Spinal cord (tissue), 10 donors: ENCODE results near the gene SLC28A1. TPM values are rescaled to one million over a fixed set of nuclear protein-coding genes. Genes with fewer than 3 reads are reported as not detected.
A peak's percentile ranks its signal among the peaks of the same experiment; 100 is the strongest.

Experiments used
- DNase-seq, 6 donors: peaks; one replicate each; pipeline versions ENCODE4 v3.0.0 to v3.0.0-alpha.2; 2013 to 2015; ENCODE audit warnings: low spot score in 6 of 6, low read depth in 4 of 6
- H3K27ac ChIP-seq: one replicate; pipeline ENCODE4 v1.5.1; 2013; ENCODE audit warnings: low read depth, low read length, control low read depth
- H3K27me3 ChIP-seq: one replicate; pipeline ENCODE4 v1.6.1; 2013; ENCODE audit warnings: low read length; ENCODE audit not compliant: control insufficient read depth, insufficient read depth
- H3K36me3 ChIP-seq: one replicate; pipeline ENCODE4 v1.6.1; 2013; ENCODE audit warnings: low read length; ENCODE audit not compliant: control insufficient read depth, insufficient read depth
- H3K4me1 ChIP-seq: one replicate; pipeline ENCODE4 v1.6.1; 2013; ENCODE audit warnings: low read length; ENCODE audit not compliant: control insufficient read depth, insufficient read depth
- H3K4me3 ChIP-seq: one replicate; pipeline ENCODE4 v1.5.1; 2013; ENCODE audit warnings: low read depth, low read length, control low read depth
- H3K9me3 ChIP-seq: one replicate; pipeline ENCODE4 v1.6.1; 2013; ENCODE audit warnings: low read length; ENCODE audit not compliant: control insufficient read depth, insufficient read depth
- WGBS: methylation state at CpG from one replicate; pipeline ENCODE4 v1.1.5; 2013; ENCODE audit warnings: missing lambda C conversion rate; ENCODE audit not compliant: insufficient coverage; 5-methylcytosine and 5-hydroxymethylcytosine counted together
- polyA plus RNA-seq, 2 donors: library from polyadenylated mRNA; unstranded; fragments of 120-200 nt; gene quantifications; one replicate each; pipeline ENCODE4 v1.2.1, GENCODE V29; 2013; ENCODE audit not compliant: insufficient read length in 2 of 2
- total RNA-seq, 2 donors: library from RNA; depleted of rRNA in 1 of 2; stranded (reverse); fragments of 120-200 nt in 1 of 2; fragments of >200 nt in 1 of 2; gene quantifications; one replicate each; pipeline versions ENCODE4 v1.2.3 to v1.2.4, GENCODE V29; 2013 to 2014
- donor health status: healthy.

The SLC28A1 gene
- total and polyA plus RNA-seq, 4 donors, result 0.13 to 0.22 (median 0.20) TPM

DNA sequence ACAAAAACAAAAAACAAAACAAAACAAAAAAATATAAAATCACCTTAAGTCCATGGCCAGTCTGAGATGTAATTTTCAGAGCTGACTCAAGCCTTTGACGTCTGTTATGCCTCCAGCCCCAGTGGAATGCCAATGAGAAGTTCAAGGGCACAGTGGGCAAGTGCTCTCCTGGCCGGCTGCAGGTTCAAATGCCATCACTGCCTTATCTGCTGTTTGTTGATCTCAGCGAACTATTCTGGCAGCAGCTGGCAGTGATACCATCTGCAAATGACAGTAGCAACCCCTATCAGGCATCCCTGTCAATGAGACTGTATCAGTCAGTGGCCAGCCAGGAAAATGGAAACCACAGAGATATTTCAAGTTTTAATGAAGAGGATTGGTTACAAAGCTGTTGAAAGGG, 86.4 kb downstream of the SLC28A1 start:
- Histone ChIP-seq H3K36me3 (no peaks in the 10 kb centered on the region), H3K4me3 (no peak overlapping the region), H3K27me3 (no peaks in the 10 kb centered on the region), H3K4me1 (peaks cover 13% of the 10 kb centered on the region), H3K9me3 (no peaks in the 10 kb centered on the region), H3K27ac (no peak overlapping the region)
- WGBS, result 86% methylated on average over 3 of the region's 3 CpGs
- DNase-seq, result no peak

DNA sequence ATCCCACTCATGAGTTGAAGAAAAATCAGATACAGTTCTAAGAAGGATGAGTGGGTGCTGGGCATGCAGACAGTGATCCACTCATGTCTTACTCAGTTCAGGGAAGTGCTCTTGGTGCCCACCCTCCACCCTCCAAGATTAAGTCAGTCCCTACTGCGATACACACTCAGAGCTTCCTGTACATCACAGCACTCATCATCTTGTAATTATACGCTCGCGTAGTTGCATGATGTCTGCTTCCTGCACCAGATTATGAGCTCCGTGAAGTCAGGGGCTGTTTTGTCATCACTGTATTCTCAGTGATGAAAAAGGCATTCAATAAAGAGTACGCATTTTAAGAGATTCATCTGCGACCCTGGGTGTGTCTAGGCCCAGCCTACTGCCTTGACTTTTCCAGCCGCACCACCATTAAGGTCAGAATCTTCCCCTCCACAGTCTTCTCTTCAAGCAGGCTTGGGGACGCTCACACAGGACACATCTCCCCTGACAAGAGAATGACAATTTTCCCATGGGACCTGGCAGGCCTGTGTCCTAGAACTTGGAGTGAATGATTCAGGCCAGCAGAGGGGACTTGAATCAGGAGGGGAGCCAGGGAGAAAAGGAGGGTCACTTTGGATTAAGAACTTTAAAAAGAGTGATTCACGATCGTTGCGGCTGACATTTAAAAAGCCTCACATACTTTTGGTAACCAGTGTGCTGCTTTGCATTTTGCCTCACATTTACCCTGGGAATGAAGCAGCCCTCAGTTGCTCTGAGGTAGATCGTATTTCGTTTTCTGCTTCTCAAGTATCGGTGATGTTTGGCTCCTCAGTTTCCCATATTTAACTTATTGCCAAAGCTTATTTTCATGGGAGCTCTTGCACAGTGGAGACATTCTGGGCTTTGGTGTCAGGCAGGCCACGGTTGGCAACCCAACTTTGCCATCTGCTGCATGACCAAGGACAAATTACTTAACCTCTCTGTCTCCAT, 89.3 kb downstream of the SLC28A1 start:
- WGBS, result 77% methylated on average over 14 of the region's 16 CpGs
- H3K36me3 ChIP-seq, result no peaks in the 10 kb centered on the region
- no peak for DNase-seq
- no peaks in the 10 kb centered on the region for H3K9me3 ChIP-seq
- no peaks in the 10 kb centered on the region for H3K27me3 ChIP-seq
- H3K27ac ChIP-seq, result no peak overlapping the region
- no peak overlapping the region for H3K4me3 ChIP-seq
- H3K4me1 ChIP-seq, result peaks cover 11% of the 10 kb centered on the region

DNA sequence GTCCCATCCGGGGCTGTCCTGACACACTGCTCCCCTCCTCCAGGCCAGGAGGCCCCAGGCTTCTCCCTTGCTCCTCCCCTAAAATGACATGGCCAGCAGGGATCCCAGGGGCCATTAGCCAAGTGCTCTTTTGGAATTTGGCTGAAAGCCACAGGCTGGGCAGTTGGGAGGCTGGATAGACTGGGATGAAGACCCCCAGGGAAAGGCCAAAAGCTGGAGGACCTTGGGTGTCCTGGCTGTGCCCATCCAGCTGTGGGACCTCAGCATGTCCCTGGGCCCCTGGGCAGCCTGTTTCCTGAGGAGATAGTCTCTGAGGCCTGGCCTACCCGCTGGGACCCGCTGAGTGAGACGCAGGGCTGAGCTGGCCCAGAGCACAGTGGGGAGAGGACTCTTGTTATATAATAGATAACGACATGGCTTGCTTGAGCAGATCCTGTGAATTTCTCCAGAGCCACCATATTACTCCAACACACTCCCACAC, 91.4 kb downstream of the SLC28A1 start:
- peaks cover 19% of the 10 kb centered on the region for H3K4me1 ChIP-seq
- WGBS, result 37% methylated on average over 2 of the region's 5 CpGs
- DNase-seq, result no peak
- H3K27ac ChIP-seq, result no peak overlapping the region
- no peaks in the 10 kb centered on the region for H3K36me3 ChIP-seq
- H3K9me3 ChIP-seq, result no peaks in the 10 kb centered on the region
- no peak overlapping the region for H3K4me3 ChIP-seq
- no peaks in the 10 kb centered on the region for H3K27me3 ChIP-seq

DNA sequence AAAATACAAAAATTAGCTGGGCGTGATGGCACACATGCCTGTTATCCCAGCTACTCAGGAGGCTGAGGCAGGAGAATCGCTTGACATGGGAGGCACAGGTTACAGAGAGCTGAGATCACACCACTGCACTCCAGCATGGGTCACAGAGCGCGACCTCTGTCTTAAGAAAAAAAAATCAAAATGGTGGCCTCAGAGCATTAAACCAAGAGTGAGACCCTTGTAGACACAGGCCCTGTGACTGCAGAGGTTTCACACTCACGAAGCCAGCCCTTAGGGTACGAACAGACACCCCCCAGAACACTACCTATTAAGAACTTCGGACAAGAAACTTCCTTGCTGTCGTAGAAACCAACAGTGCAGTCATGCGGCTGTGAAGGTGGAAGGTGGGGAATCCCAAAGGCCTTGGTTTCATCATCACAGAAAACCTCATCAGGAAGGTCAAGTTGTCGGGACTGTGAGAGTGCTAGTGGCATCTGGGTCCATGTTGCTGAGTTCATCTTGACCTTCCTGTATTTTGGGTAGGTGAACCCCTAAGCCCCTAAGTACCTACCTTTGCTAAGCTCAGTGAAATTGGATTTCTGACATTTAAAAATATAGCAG, 92.4 kb downstream of the SLC28A1 start:
- no peak for DNase-seq
- Histone ChIP-seq H3K4me3 (no peak overlapping the region), H3K9me3 (no peaks in the 10 kb centered on the region), H3K27ac (no peak overlapping the region), H3K4me1 (peaks cover 21% of the 10 kb centered on the region), H3K36me3 (no peaks in the 10 kb centered on the region), H3K27me3 (no peaks in the 10 kb centered on the region)
- WGBS, result 95% methylated on average over 4 of the region's 10 CpGs

DNA sequence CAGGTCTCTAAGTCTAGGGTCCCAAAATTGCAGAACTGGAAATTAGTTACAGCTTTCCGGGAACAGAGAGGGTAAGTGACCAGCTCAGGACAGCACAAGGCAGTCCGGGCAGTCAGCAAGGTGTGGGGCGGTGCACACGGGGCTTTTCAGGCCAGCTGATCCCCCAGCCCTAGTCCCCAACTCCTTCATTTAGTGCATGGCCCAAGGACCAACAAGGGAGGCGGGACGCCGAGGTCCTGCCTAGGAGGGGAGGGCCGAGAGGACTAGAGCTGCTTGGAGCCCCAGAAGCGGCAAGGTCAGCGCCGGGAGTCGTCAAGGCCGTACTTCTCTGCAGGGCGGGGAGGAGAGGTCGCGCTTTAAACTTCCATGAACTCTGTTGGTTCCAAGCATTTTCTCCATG, 95.2 kb downstream of the SLC28A1 start:
- Histone ChIP-seq H3K27ac (no peak overlapping the region), H3K9me3 (no peaks in the 10 kb centered on the region), H3K36me3 (no peaks in the 10 kb centered on the region), H3K27me3 (peaks cover 7% of the 10 kb centered on the region), H3K4me1 (peaks cover 20% of the 10 kb centered on the region), H3K4me3 (peak overlapping the region; percentile 85)
- 16% methylated on average over 11 of the region's 16 CpGs for WGBS
- DNase-seq, result no peak

DNA sequence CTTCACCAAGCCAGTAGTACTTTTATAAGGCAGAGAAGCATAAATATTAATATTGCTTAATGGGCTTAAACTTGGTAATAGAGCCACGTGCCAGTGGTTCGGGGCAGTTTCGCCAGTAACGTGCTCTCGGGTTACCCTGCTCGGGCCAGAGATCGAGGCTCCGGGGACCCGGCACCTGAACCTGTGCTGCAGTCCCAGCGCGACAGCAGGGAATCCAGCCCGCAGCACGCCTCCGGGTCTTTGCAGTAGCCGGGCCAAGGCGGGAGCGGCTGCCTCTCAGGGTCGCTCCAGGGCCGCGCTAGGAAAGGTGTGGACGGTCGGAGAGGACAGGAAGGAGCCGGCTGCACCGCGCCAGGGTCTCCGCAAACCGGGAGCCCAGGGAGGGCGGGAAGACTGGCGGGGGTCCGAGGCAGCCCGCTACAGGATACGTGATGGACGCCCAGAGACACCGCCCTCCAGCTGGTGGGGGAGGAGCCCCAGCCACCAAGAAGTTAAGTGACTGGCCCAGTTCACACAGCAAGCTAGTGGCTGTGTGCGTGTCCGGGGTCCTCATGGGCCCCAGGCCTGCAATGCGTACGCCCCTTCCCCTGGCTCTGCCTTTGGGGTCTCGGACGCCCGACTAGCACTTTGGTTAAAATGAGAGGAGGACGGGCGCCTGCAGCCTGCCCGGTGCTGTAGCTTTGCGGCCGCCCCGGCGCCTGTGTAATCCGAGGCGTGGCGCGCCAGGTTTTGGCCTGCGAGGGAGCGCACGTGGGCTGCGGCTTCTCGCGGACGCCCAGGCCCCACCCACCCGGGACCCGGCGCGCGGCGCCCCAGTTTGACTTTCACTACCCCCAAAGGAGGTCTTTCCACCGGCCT, 96.0 kb downstream of the SLC28A1 start:
- Histone ChIP-seq H3K4me3 (peak overlapping the region; percentile 85), H3K27ac (peak overlapping the region; percentile 93), H3K36me3 (no peaks in the 10 kb centered on the region), H3K4me1 (peaks cover 20% of the 10 kb centered on the region), H3K9me3 (no peaks in the 10 kb centered on the region), H3K27me3 (peaks cover 7% of the 10 kb centered on the region)
- DNase-seq, result peak; percentile 55 to 91 (median 74)
- WGBS, result under 1% methylated on average over 66 of the region's 66 CpGs

DNA sequence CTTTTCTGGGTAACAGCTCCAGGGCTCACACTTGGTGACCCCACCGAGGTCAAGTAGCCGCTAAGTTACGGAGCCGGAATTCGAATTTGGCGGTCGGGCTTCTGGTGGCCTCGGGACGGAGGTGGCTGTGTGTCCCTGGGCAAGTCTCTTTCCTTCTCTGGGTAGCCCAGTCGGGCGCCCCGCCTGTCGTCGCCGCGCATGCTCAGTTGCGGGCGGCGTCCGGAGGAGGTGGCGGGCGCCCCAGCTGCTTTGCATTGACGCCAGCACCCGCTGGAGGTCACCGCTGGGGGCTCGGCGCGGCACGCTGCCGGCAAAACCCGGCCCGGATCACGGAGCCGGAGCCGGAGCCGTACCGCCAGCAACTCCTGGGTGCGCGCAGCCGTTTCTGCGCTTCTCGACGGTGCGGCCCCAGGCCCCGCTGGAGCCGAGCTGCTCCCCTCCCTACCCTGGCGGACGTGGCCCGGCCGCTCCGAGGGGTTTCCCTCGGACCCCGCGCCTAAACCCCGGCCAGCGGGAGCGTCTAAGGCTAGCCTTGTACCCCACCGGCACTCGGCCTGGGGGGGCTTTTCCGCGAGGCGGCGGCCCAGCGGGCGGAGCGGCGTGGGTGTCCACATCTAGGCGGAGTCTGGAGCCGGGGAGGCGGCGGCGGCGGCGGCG, 96.7 kb downstream of the SLC28A1 start:
- Histone ChIP-seq H3K4me1 (peaks cover 20% of the 10 kb centered on the region), H3K9me3 (no peaks in the 10 kb centered on the region), H3K27me3 (peaks cover 7% of the 10 kb centered on the region), H3K4me3 (peak overlapping the region; percentile 85), H3K27ac (peak overlapping the region; percentile 93), H3K36me3 (no peaks in the 10 kb centered on the region)
- DNase-seq, result peak; percentile 86 to 97 (median 88)
- WGBS, result under 1% methylated on average over 75 of the region's 75 CpGs

- Histone ChIP-seq H3K27ac (peak within 1 kb of the TSS; percentile 93), H3K9me3 (no peaks in the 10 kb centered on the region)
- under 1% methylated on average over 95 of the region's 95 CpGs for WGBS
These were observed 97.3 kb downstream of the SLC28A1 start, which contains the start of gene PDE8A for GRCh38 chr15:84981711-84982300. Gene PDE8A, plus strand, starts transcription at chr15:84981856. Its CDS starts 307 bp downstream, at chr15:84982163.

More at GRCh38 chr15:84981711-84982300, 97.3 kb downstream of the SLC28A1 start, which contains the start of gene PDE8A:
- peaks cover 7% of the 10 kb centered on the region for H3K27me3 ChIP-seq
- peak within 1 kb of the TSS; percentile 85 for H3K4me3 ChIP-seq
- no peaks in the 10 kb centered on the region for H3K36me3 ChIP-seq
- H3K4me1 ChIP-seq, result peaks cover 20% of the 10 kb centered on the region
- peak in 2 of 6 donors; percentile 44 to 64 for DNase-seq
